Activated B cell treated with CpG ODN at 0.5 μM for 24 hours (primary cell): Measurements from ENCODE around the gene TBC1D1. TPM values are rescaled to one million over a fixed set of nuclear protein-coding genes. Genes with fewer than 3 reads are reported as not detected.

ENCODE experiments used
- ATAC-seq: fragments of 200-7000 bp; cut with Tn5 transposase; one replicate; pipeline ENCODE4 v1.10.0; 2021; ENCODE audit warnings: low read depth, mild to moderate bottlenecking, moderate library complexity
- CTCF ChIA-PET: fragments of 350-600 bp; sonication (Branson Sonifier 250); formaldehyde crosslinking; loops from one replicate; lab custom pipeline; 2021; ENCODE audit warnings: antibody characterized with exemption; lab: Charles Lee
- POLR2A ChIA-PET: fragments of 350-600 bp; sonication (Branson Sonifier 250); formaldehyde crosslinking; loops from one replicate; lab custom pipeline; 2021; ENCODE audit warnings: antibody characterized with exemption; lab: Charles Lee
- DNase-seq: peaks from one replicate; pipeline ENCODE4 v3.0.0; 2022
- H3K27ac Mint-ChIP-seq: one replicate; pipeline ENCODE4 v1.8.0; 2020; ENCODE audit warnings: mixed read lengths
- H3K27me3 Mint-ChIP-seq: one replicate; pipeline ENCODE4 v1.8.0; 2021; ENCODE audit warnings: mixed read lengths
- H3K36me3 Mint-ChIP-seq: one replicate; pipeline ENCODE4 v1.8.0; 2021; ENCODE audit warnings: low read depth, mixed read lengths
- H3K4me1 Mint-ChIP-seq: one replicate; pipeline ENCODE4 v1.8.0; 2021; ENCODE audit warnings: mixed read lengths
- H3K4me3 Mint-ChIP-seq: one replicate; pipeline ENCODE4 v1.8.0; 2020; ENCODE audit warnings: mild to moderate bottlenecking, mixed read lengths
- H3K9me3 Mint-ChIP-seq: one replicate; pipeline ENCODE4 v1.8.0; 2020; ENCODE audit warnings: mixed read lengths
- intact Hi-C: fragments of 100-400 bp; cut with micrococcal nuclease; formaldehyde crosslinking; loops from one replicate; pipeline ENCODE4 v1.15.1; 2024
- total RNA-seq: library from RNA; stranded (reverse); gene quantifications from 2 replicates; pipeline ENCODE4 v1.2.3, GENCODE V29; 2022
- TF ChIP-seq, protein P1 (sequence below): fragments of 200-600 bp; IDR thresholded peaks from one replicate; pipeline ENCODE4 v1.8.0; 2022; ENCODE audit warnings: antibody characterized with exemption, mild to moderate bottlenecking

Gene TBC1D1
- total RNA-seq, 1 donor from 2014 or later, result 84.8 TPM

DNA sequence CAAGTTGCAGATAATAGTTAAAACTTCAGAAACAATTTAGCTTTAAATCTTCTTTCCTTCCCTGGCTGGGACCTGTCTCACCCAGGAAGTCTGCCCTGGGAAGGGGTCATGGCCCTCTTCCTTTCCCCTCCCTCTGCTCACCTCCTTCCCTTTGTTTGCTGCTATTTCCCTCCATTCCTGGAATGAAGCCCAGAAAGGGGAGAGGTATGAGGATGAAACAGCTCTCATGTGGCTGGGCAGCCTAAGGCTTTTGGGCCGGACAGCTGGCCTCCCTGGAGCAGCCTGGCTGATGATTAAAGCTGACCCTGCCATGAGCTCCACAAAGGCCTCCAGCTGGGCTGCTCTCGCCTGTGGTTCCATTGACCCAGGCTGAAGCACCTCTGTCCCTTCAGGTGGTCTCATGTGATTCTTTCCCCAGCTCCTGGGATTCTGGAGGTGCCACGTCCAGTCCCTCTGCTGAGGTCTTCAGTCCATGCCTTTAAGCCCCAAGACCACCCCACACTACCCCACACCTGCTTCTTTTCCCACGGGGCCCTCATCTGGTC is 271.4 kb downstream of the TBC1D1 start:
- ChIA-PET POLR2A (no interaction called here), CTCF (no interaction called here)
- Mint-ChIP-seq H3K9me3 (peaks cover 3% of the 10 kb centered on the region), H3K27me3 (peaks cover 6% of the 10 kb centered on the region), H3K4me1 (peaks cover 10% of the 10 kb centered on the region), H3K4me3 (no peak overlapping the region), H3K27ac (no peak overlapping the region), H3K36me3 (no peaks in the 10 kb centered on the region)
- TF ChIP-seq, protein P1, sequence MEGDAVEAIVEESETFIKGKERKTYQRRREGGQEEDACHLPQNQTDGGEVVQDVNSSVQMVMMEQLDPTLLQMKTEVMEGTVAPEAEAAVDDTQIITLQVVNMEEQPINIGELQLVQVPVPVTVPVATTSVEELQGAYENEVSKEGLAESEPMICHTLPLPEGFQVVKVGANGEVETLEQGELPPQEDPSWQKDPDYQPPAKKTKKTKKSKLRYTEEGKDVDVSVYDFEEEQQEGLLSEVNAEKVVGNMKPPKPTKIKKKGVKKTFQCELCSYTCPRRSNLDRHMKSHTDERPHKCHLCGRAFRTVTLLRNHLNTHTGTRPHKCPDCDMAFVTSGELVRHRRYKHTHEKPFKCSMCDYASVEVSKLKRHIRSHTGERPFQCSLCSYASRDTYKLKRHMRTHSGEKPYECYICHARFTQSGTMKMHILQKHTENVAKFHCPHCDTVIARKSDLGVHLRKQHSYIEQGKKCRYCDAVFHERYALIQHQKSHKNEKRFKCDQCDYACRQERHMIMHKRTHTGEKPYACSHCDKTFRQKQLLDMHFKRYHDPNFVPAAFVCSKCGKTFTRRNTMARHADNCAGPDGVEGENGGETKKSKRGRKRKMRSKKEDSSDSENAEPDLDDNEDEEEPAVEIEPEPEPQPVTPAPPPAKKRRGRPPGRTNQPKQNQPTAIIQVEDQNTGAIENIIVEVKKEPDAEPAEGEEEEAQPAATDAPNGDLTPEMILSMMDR, result no peak
- ATAC-seq, result no peak
- intact Hi-C loops, result no loop called here
- no peak for DNase-seq

DNA sequence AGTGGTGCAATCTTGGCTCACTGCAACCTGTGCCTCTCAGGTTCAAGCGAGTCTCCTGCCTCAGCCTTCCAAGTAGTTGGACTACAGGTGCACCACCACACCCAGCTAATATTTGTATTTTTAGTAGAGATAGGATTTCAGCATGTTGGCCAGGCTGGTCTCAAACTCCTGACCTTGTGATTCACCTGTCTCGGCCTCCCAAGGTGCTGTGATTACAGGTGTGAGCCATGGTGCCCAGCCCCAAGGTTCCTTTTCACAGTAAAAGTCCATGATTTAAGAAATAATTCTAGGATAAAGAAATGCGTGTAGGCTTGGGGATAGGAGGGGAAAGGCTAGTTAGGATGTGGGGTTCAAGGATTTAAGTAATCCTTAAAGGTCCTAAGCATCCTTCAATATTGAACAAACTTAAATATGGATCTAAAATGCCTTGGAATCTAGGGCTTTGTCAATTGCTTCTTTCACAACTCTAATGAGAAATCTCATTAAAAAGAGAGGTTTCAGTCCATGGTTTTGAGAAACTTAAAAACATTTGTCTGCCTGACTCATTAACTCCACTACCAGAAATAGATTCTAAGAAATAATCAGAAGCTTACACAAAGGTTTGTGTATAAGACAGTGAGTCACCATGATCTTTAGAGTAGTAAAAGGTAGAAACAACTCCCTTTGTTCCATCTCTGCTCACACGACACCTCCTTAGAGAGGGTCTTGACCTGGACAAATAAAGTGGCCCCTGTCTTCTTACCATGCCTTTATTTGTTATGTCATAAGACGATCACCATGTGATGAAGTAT is 272.5 kb downstream of the TBC1D1 start:
- DNase-seq (no peak), ATAC-seq (no peak)
- Mint-ChIP-seq H3K4me1 (peaks cover 10% of the 10 kb centered on the region), H3K36me3 (no peaks in the 10 kb centered on the region), H3K4me3 (no peak overlapping the region), H3K27ac (no peak overlapping the region), H3K27me3 (peaks cover 10% of the 10 kb centered on the region), H3K9me3 (peaks cover 3% of the 10 kb centered on the region)
- TF ChIP-seq, protein P1, result no peak
- intact Hi-C loops, result no loop called here
- ChIA-PET CTCF (no interaction called here), POLR2A (no interaction called here)

DNA sequence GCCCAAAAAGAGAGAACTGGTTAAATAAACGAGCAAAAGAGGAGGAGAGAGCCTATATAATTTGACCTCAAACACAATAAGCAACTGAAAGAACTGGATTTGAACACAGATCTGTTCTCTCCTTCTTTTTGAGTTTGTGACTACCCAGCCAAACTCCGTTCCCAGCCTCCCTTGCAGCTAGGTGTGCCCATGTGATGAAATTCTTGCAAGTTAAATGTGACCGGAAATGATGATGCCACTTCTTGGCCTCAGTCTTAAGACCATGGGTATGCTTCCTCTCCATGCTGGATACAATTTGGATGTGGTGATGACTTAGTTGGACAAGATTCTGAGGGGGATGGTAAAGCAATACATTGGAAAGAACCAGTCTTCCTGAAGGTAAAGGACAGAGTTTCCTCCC is 273.5 kb downstream of the TBC1D1 start:
- no peak overlapping the region for H3K27ac Mint-ChIP-seq
- H3K9me3 Mint-ChIP-seq, result peaks cover 3% of the 10 kb centered on the region
- intact Hi-C loops, result no loop called here
- no peak overlapping the region for H3K4me3 Mint-ChIP-seq
- TF ChIP-seq, protein P1, result no peak
- CTCF ChIA-PET, result no interaction called here
- peaks cover 10% of the 10 kb centered on the region for H3K27me3 Mint-ChIP-seq
- peaks cover 10% of the 10 kb centered on the region for H3K4me1 Mint-ChIP-seq
- ATAC-seq, result no peak
- no peaks in the 10 kb centered on the region for H3K36me3 Mint-ChIP-seq
- DNase-seq, result no peak
- POLR2A ChIA-PET, result no interaction called here

DNA sequence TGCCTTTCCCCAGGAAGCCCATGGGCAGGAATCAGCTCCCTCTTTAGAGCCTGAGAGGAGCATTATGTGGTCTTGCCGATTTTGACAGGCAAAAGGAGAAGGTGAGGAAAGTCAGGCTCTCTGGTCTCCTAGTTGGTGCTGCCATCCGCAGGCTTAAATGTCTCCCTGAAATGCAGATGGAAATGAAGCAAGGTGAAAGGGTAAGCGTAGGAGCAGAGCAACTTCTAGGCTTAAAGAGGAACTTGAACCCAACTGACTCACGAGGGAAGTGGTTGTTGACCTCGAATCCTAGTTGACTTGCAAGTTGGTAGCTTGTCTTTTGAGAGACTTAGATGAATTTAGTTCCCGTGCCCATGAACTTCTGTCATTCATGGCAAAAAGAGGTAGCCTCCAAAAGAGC is 275.2 kb downstream of the TBC1D1 start:
- no peak for ATAC-seq
- Mint-ChIP-seq H3K4me1 (peaks cover 4% of the 10 kb centered on the region), H3K27me3 (peaks cover 10% of the 10 kb centered on the region), H3K27ac (no peak overlapping the region), H3K4me3 (no peak overlapping the region), H3K9me3 (peaks cover 3% of the 10 kb centered on the region), H3K36me3 (no peaks in the 10 kb centered on the region)
- ChIA-PET CTCF (interaction anchor here (1.4 kb wide), 1 partner anchor 14 kb away, joined by 4 read pairs; no protein-coding TSS in a partner anchor), POLR2A (no interaction called here)
- TF ChIP-seq, protein P1, result no peak
- intact Hi-C loops, result no loop called here
- no peak for DNase-seq

DNA sequence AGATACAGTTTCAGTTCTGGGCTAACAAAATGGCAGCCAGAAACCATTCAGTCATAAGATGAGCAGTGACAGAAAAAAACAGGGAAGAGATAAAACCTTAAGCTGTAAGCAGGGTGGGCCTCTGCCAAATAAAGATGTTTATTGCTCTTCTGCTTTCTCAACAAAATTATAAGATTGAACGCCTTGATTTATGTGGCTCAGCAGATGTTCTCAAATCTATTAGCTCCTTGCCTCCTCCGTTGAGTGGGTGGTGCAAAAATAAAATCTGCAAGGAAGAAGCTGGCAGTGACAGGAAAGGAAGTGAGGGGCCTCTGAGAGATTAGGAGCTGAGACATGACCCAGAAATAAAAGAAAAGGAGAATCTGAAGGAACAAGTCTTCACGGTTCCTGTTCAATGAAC is 275.9 kb downstream of the TBC1D1 start:
- CTCF ChIA-PET, result interaction anchor here (1.4 kb wide), 1 partner anchor 13 kb away, joined by 4 read pairs; no protein-coding TSS in a partner anchor

More for the DNA sequence above, 275.9 kb downstream of the TBC1D1 start:
- DNase-seq (no peak), ATAC-seq (no peak)
- Mint-ChIP-seq H3K9me3 (peaks cover 3% of the 10 kb centered on the region), H3K27me3 (peaks cover 10% of the 10 kb centered on the region), H3K4me1 (no peaks in the 10 kb centered on the region), H3K4me3 (no peak overlapping the region), H3K27ac (no peak overlapping the region), H3K36me3 (no peaks in the 10 kb centered on the region)
- POLR2A ChIA-PET, result no interaction called here
- TF ChIP-seq, protein P1, result no peak
- intact Hi-C loops, result no loop called here
